Duodenal mucosa (tissue), 2 donors: ENCODE measurements around the gene PDHA1.

Experiments
- H3K27ac ChIP-seq: one replicate; pipeline ENCODE4 v1.7.0; 2013; ENCODE audit warnings: low read depth, low read length
- H3K27me3 ChIP-seq, 2 donors: one replicate each; pipeline ENCODE4 v1.7.0; 2013; ENCODE audit warnings: low read length in 2 of 2, control low read depth in 1 of 2; ENCODE audit not compliant: insufficient read depth in 2 of 2, control insufficient read depth in 1 of 2
- H3K36me3 ChIP-seq, 2 donors: one replicate each; pipeline ENCODE4 v1.7.0; 2013; ENCODE audit warnings: low read length in 2 of 2, control low read depth in 1 of 2; ENCODE audit not compliant: insufficient read depth in 2 of 2, control insufficient read depth in 1 of 2
- H3K4me1 ChIP-seq, 2 donors: one replicate each; pipeline ENCODE4 v1.7.0; 2013; ENCODE audit warnings: low read length in 2 of 2, control low read depth in 1 of 2; ENCODE audit not compliant: insufficient read depth in 2 of 2, control insufficient read depth in 1 of 2
- H3K4me3 ChIP-seq, 2 donors: one replicate each; pipeline ENCODE4 v1.7.0; 2013; ENCODE audit warnings: low read length in 2 of 2, low read depth in 1 of 2
- H3K9ac ChIP-seq, 2 donors: one replicate each; pipeline ENCODE4 v1.7.0; 2013; ENCODE audit warnings: low read length in 2 of 2, low read depth in 1 of 2
- H3K9me3 ChIP-seq, 2 donors: one replicate each; pipeline ENCODE4 v1.7.0; 2013; ENCODE audit warnings: low read length in 2 of 2, control low read depth in 1 of 2; ENCODE audit not compliant: control insufficient read depth in 1 of 2

PDHA1 gene

DNA sequence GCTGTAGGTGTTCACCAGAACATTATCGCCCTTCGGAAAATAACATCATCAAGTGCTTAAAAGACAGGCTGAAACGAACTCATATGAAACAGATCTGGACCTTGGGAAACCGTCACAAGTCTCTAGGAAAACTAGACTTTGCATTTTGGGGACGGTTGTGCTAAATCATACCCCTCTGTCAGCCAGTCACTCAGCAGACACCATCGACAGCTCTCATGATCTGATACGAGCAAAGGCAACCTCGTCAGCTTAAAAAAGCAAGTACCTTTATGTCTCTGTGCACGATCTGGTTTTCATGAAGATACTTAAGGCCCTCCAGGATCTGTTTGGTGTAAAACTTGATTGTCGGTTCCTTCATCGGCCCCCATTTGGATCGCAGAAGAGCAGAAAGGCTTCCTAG is 48.4 kb downstream of the PDHA1 start:
- H3K4me3 ChIP-seq = no peak overlapping the region
- H3K27me3 ChIP-seq = no peaks in the 10 kb centered on the region
- H3K36me3 ChIP-seq = no peaks in the 10 kb centered on the region
- H3K9ac ChIP-seq = no peak overlapping the region
- H3K27ac ChIP-seq = no peak overlapping the region
- H3K9me3 ChIP-seq = no peaks in the 10 kb centered on the region
- H3K4me1 ChIP-seq = no peaks in the 10 kb centered on the region

DNA sequence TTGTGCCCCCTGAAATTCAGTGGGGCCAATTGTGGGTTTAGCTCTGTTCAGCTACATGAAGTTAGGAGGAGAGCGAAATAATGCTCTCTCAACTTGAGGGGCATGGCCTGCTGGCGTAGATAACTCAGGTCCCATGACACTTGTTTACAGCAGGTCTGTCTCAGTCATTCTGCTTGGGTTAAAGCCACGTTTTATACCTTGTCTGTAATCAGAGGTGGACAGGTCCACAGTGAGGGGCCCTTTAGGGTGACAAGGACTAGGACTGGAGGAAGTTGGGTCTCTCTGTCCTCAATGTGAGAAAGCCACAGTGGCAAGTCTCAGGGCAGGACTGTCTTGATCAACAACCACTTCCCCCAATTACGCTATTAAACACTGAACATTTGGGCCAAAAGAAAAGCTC is 49.0 kb downstream of the PDHA1 start:
- Histone ChIP-seq H3K36me3 (no peaks in the 10 kb centered on the region), H3K27me3 (no peaks in the 10 kb centered on the region), H3K27ac (no peak overlapping the region), H3K4me1 (no peaks in the 10 kb centered on the region), H3K9me3 (no peaks in the 10 kb centered on the region), H3K4me3 (no peak overlapping the region), H3K9ac (no peak overlapping the region)

DNA sequence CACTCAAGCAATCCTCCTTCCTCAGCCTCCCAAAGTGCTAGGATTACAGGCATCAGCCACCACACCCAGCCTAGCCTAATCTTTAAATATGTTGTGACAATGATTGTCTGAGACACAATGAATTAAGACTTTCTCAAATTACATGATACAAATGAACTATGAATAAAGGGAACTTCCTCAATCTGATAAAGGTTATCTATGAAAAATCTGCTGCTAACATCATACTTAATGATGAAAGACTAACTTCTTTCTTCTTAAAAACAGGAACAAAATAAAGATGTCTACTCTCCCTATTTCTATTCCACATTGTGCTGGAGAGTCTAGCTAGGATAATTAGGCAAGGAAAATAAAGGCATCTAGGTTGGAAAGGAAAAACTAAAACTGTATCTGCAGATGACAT is 60.0 kb downstream of the PDHA1 start:
- Histone ChIP-seq H3K36me3 (no peaks in the 10 kb centered on the region), H3K4me3 (no peak overlapping the region), H3K27me3 (no peaks in the 10 kb centered on the region), H3K9ac (no peak overlapping the region), H3K4me1 (no peaks in the 10 kb centered on the region), H3K9me3 (no peaks in the 10 kb centered on the region), H3K27ac (no peak overlapping the region)

DNA sequence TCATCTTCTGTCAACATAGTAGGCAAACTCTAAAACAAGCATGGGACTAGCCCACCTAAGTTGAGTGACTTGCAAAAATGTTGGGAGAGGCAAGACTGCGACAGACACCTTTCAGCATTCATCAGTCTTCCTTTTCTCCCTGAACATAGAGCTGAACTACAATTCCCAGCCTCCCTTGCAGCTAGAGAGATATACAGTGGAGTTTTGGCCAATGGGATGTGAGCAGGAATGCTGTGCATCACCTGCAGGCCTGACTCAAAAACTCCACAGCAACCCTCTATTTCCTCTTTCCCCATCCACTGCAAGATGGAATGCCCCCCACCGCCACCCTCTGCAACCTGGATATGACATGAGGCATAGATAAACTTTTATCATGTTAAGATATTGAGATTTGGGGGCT is 66.5 kb downstream of the PDHA1 start:
- Histone ChIP-seq H3K27ac (no peak overlapping the region), H3K4me1 (no peaks in the 10 kb centered on the region), H3K9me3 (no peaks in the 10 kb centered on the region), H3K36me3 (no peaks in the 10 kb centered on the region), H3K9ac (no peak overlapping the region), H3K4me3 (no peak overlapping the region), H3K27me3 (no peaks in the 10 kb centered on the region)
